PFSK-1 (cell line): Measurements from ENCODE around the gene ERAP2.

Experiments
- FOXP2 ChIP-seq: optimal IDR thresholded peaks from 2 replicates; pipeline ENCODE3; 2011; ENCODE audit warnings: borderline replicate concordance, control low read depth, inconsistent platforms; ENCODE audit not compliant: insufficient read depth; ENCODE audit errors: extremely low read length, extremely low read depth
- POLR2AphosphoS5 ChIP-seq: IDR thresholded peaks from 2 replicates; pipeline ENCODE4 v1.6.1; 2012; ENCODE audit warnings: low read depth, mild to moderate bottlenecking, control low read depth, low read length, moderate library complexity
- REST ChIP-seq, 2 experiments: IDR thresholded peaks; 2 replicates each; pipeline versions ENCODE4 v1.6.1 to v1.8.0; 2011 to 2012; ENCODE audit warnings: low read depth in 2 of 2, low read length in 2 of 2, control low read depth in 1 of 2, inconsistent platforms in 1 of 2, mild to moderate bottlenecking in 1 of 2, moderate library complexity in 1 of 2; ENCODE audit not compliant: insufficient read depth in 1 of 2
- SIN3A ChIP-seq: IDR thresholded peaks from 2 replicates; pipeline ENCODE4 v1.6.1; 2012; ENCODE audit warnings: mild to moderate bottlenecking, low read length, moderate library complexity, borderline replicate concordance; ENCODE audit not compliant: insufficient read depth
- TAF1 ChIP-seq: IDR thresholded peaks from 2 replicates; pipeline ENCODE4 v1.6.1; 2012; ENCODE audit warnings: low read length, control low read depth, borderline replicate concordance; ENCODE audit not compliant: insufficient read depth

Gene ERAP2

DNA sequence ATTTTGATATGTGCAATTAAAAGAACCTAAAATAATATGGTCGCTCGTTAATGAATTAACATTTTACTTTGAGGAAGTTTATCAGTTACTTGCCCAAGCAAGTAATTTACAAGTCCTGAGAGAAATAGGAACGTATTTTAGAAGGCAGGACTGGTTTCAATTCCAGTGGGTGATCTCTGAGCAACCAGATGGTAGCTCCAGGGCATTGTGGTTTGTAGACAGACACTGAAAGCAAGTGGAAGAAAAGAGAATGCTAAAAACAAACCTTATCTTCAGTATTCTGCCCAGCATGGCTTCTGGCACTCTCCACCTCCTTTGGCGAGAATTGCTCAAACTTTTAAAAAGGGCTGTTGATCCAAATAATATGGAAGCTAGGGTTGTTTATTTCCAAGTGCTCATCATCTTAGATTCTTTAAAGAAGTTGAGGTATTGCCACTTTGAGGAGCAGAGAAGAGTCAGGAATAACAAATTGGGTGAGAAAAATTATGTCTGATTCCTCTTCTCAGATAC lies 31.8 kb upstream of the ERAP2 start:
- TF ChIP-seq FOXP2: no peak
- no peak for TF ChIP-seq REST (IDR thresholded peaks at IDR 0.05; ENCODE audit: insufficient read depth in 1 of 2, low read depth in 2 of 2, low read length in 2 of 2)
- no peak for TF ChIP-seq TAF1
- TF ChIP-seq POLR2AphosphoS5: no peak
- no peak for TF ChIP-seq SIN3A

DNA sequence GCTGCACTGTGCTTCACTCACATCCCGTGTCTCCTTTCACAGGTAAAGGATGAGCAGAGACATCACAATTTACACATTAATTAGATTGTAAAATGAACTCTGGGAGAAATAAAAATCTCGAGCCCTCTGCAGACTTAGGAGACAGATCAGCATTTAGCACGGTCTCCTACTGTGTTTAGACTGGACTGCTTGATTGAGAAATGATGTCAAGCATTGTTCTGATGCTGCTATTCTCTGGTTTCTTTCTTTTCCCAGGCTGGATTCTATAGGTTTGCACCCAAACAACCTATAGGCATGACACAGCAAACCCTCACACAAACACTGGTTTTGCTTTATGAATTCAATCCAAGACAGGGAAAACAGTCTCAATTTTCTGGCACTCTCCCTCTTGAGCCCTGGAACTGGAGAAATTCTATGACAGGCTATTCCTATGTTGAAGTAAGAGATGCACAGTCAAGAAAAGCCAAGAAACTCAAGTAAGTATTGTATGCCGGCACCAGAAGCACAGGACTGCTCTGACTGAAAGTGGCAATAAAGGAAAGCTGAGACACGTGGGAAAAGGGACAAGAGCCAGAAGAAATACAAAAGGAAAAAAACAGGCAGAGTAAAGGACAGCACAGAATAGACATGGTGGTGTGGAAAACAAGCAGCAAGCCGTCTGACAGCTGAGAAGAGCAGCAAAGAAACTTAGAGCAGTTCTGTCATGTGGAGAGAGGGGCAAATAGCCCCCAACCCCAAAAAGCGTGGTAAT lies 24.8 kb upstream of the ERAP2 start:
- TF ChIP-seq SIN3A (no peak), TAF1 (no peak), POLR2AphosphoS5 (no peak), REST (IDR thresholded peaks at IDR 0.05; ENCODE audit: insufficient read depth in 1 of 2, low read depth in 2 of 2, low read length in 2 of 2) (no peak), FOXP2 (no peak)

GRCh38 chr5:96852759-96853158 lies 23.5 kb upstream of the ERAP2 start:
- TF ChIP-seq TAF1 (no peak), SIN3A (no peak), FOXP2 (no peak), REST (IDR thresholded peaks at IDR 0.05; ENCODE audit: insufficient read depth in 1 of 2, low read depth in 2 of 2, low read length in 2 of 2) (no peak), POLR2AphosphoS5 (no peak)

GRCh38 chr5:96854067-96854466 lies 22.2 kb upstream of the ERAP2 start:
- TF ChIP-seq FOXP2 (no peak), REST (IDR thresholded peaks at IDR 0.05; ENCODE audit: insufficient read depth in 1 of 2, low read depth in 2 of 2, low read length in 2 of 2) (no peak), POLR2AphosphoS5 (no peak), SIN3A (no peak), TAF1 (no peak)
